HepG2 (cell line): Measurements from ENCODE around the gene BAZ1B. TPM values are rescaled to one million over a fixed set of nuclear protein-coding genes. Genes with fewer than 3 reads are reported as not detected.

ENCODE experiments used
- ATAC-seq: fragments of 200-7000 bp; cut with Tn5 transposase; 3 replicates; pipeline ENCODE4 v1.9.1; 2020; ENCODE audit warnings: mild to moderate bottlenecking, moderate library complexity
- BruUV-seq: library from RNA; stranded (reverse); fragments of 400-500 nt; replicated peaks from 2 replicates; lab custom pipeline; 2021; lab: Mats Ljungman, UMichigan
- CTCF ChIA-PET: fragments of 300-600 bp; formaldehyde crosslinking; extraction: SDS; loops from one replicate; lab custom pipeline; 2021; ENCODE audit warnings: low total read pairs, inconsistent platforms, low intra/inter-chr PET ratio; lab: Yijun Ruan, JAX
- POLR2A ChIA-PET: fragments of 350-600 bp; sonication (Branson Sonifier 250); formaldehyde crosslinking; loops from one replicate; lab custom pipeline; 2020; ENCODE audit warnings: antibody characterized with exemption, inconsistent platforms; lab: Yijun Ruan, JAX
- DNase-seq: peaks from one replicate; pipeline ENCODE4 v3.0.0-alpha.2; 2015; ENCODE audit warnings: low spot score
- FAIRE-seq: peaks from 3 replicates; lab custom pipeline; 2011; peaks lifted over from hg19 to GRCh38; lab: Jason Lieb, UNC
- H2AFZ ChIP-seq: one replicate; pipeline ENCODE4 v1.6.1; 2011; ENCODE audit warnings: low read length, inconsistent platforms
- H3K27ac ChIP-seq: fragments of 300-600 bp; 3 replicates; pipeline ENCODE4 v1.8.0; 2011; ENCODE audit warnings: mixed run types, mild to moderate bottlenecking, mixed read lengths, low read length, inconsistent platforms; ENCODE audit not compliant: insufficient read depth; ENCODE audit errors: extremely low read length
- H3K27me3 ChIP-seq, 2 experiments: fragments of 200-600 bp in 1 of 2; 2 replicates in 1 of 2; 3 replicates in 1 of 2; pipeline versions ENCODE4 v1.6.0 to v1.8.0; 2011; ENCODE audit warnings: low read length in 2 of 2, mild to moderate bottlenecking in 2 of 2, moderate library complexity in 2 of 2, inconsistent platforms in 1 of 2; ENCODE audit not compliant: insufficient read depth in 2 of 2, control insufficient read depth in 1 of 2
- H3K36me3 ChIP-seq, 2 experiments: fragments of 200-600 bp in 1 of 2; replicated peaks in 1 of 2; 2 replicates in 1 of 2; 3 replicates in 1 of 2; pipeline versions ENCODE4 v1.5.1 to v1.8.0; 2011; ENCODE audit warnings: low read length in 2 of 2, inconsistent platforms in 1 of 2; ENCODE audit not compliant: insufficient read depth in 2 of 2, control insufficient read depth in 1 of 2
- H3K4me1 ChIP-seq: 2 replicates; pipeline ENCODE4 v1.5.1; 2012; ENCODE audit warnings: low read length, inconsistent platforms; ENCODE audit not compliant: insufficient read depth
- H3K4me2 ChIP-seq: 2 replicates; pipeline ENCODE4 v1.6.0; 2011; ENCODE audit warnings: low read depth, low read length, inconsistent platforms
- H3K4me3 ChIP-seq, 3 experiments: fragments of 200-600 bp in 1 of 3; sonication (generic), shearing (Covaris generic) in 1 of 3; replicated peaks in 1 of 3; 2 replicates each; pipeline ENCODE4 v1.5.1; 2011 to 2016; ENCODE audit warnings: low read length in 3 of 3, inconsistent platforms in 2 of 3, low read depth in 2 of 3, mild to moderate bottlenecking in 2 of 3, control low read depth in 1 of 3, mixed read lengths in 1 of 3; ENCODE audit not compliant: insufficient read depth in 1 of 3
- H3K79me2 ChIP-seq: one replicate; pipeline ENCODE4 v1.6.1; 2011; ENCODE audit warnings: low read length, inconsistent platforms; ENCODE audit not compliant: insufficient read depth
- H3K9ac ChIP-seq: 2 replicates; pipeline ENCODE4 v1.6.0; 2011; ENCODE audit warnings: mild to moderate bottlenecking, low read depth, low read length, inconsistent platforms; ENCODE audit not compliant: insufficient read depth
- H3K9me3 ChIP-seq: 2 replicates; pipeline ENCODE4 v1.5.1; 2012; ENCODE audit warnings: mild to moderate bottlenecking, low read length
- H4K20me1 ChIP-seq: 2 replicates; pipeline ENCODE4 v1.6.0; 2011; ENCODE audit warnings: inconsistent platforms, mild to moderate bottlenecking, low read length, moderate library complexity; ENCODE audit not compliant: insufficient read depth
- CEBPG ChIP-seq: IDR thresholded peaks from 2 replicates; pipeline ENCODE4 v1.6.1; 2016
- CREBL2 ChIP-seq: sonication (generic); formaldehyde crosslinking; IDR thresholded peaks from 2 replicates; pipeline ENCODE4 v1.8.1; 2023; ENCODE audit warnings: missing genetic modification reagents, mild to moderate bottlenecking, borderline replicate concordance
- FOXO1 ChIP-seq: sonication (generic); formaldehyde crosslinking; IDR thresholded peaks from 2 replicates; pipeline ENCODE4 v1.4.0; 2020; ENCODE audit warnings: missing genetic modification reagents
- MAFF ChIP-seq: IDR thresholded peaks from 2 replicates; pipeline ENCODE4 v1.6.1; 2011; ENCODE audit warnings: low read depth, low read length, improper control_type of control experiment
- MIER3 ChIP-seq: IDR thresholded peaks from 2 replicates; pipeline ENCODE4 v1.6.1; 2016; ENCODE audit warnings: missing compliant biosample characterization, borderline replicate concordance
- MTA1 ChIP-seq: sonication (generic); formaldehyde crosslinking; IDR thresholded peaks from 2 replicates; pipeline ENCODE4 v1.4.0; 2020; ENCODE audit warnings: missing genetic modification reagents, mild to moderate bottlenecking, borderline replicate concordance
- PBX2 ChIP-seq: IDR thresholded peaks from 2 replicates; pipeline ENCODE4 v1.6.1; 2016; ENCODE audit warnings: control low read depth
- PHF21A ChIP-seq: sonication (generic); formaldehyde crosslinking; IDR thresholded peaks from 2 replicates; pipeline ENCODE4 v1.5.0; 2020; ENCODE audit warnings: mild to moderate bottlenecking, missing genetic modification reagents
- PRDM10 ChIP-seq: sonication (generic); formaldehyde crosslinking; IDR thresholded peaks from 2 replicates; pipeline ENCODE4 v1.4.0; 2020; ENCODE audit warnings: low read depth, missing genetic modification reagents
- RAD21 ChIP-seq: fragments of 450-650 bp; formaldehyde crosslinking; IDR thresholded peaks from 2 replicates; pipeline ENCODE4 v1.5.0; 2020; ENCODE audit warnings: mild to moderate bottlenecking
- SIX1 ChIP-seq: sonication (generic); formaldehyde crosslinking; IDR thresholded peaks from 2 replicates; pipeline ENCODE4 v1.4.0; 2020; ENCODE audit warnings: missing genetic modification reagents, borderline replicate concordance
- SRSF4 ChIP-seq: fragments of 200-400 bp; formaldehyde crosslinking; IDR thresholded peaks from one replicate; pipeline ENCODE4 v1.6.1; 2018; ENCODE audit warnings: mild to moderate bottlenecking, low read depth, low read length, moderate library complexity; ENCODE audit not compliant: poor library complexity, severe bottlenecking
- YY1 ChIP-seq: IDR thresholded peaks from 2 replicates; pipeline ENCODE4 v1.6.1; 2011; ENCODE audit warnings: low read length, low read depth, moderate library complexity, mild to moderate bottlenecking; ENCODE audit not compliant: insufficient read depth, insufficient replicate concordance
- ZFYVE20 ChIP-seq: sonication (generic); formaldehyde crosslinking; IDR thresholded peaks from 2 replicates; pipeline ENCODE4 v1.8.0; 2023; ENCODE audit warnings: low read depth, mild to moderate bottlenecking, moderate library complexity, missing genetic modification reagents, borderline replicate concordance
- ZKSCAN8 ChIP-seq: IDR thresholded peaks from 2 replicates; pipeline ENCODE4 v1.6.1; 2016; ENCODE audit warnings: borderline replicate concordance, missing genetic modification reagents, missing compliant biosample characterization
- ZMYM4 ChIP-seq: sonication (generic); formaldehyde crosslinking; IDR thresholded peaks from 2 replicates; pipeline ENCODE4 v1.8.1; 2023; ENCODE audit warnings: mild to moderate bottlenecking, missing genetic modification reagents
- ZNF205 ChIP-seq: IDR thresholded peaks from 2 replicates; pipeline ENCODE4 v1.6.1; 2018; ENCODE audit warnings: missing biosample characterization, missing genetic modification reagents
- ZNF510 ChIP-seq: sonication (generic); formaldehyde crosslinking; IDR thresholded peaks from 2 replicates; pipeline ENCODE4 v1.4.0; 2020; ENCODE audit warnings: low read depth, mild to moderate bottlenecking, missing genetic modification reagents
- ZNF580 ChIP-seq: IDR thresholded peaks from 2 replicates; pipeline ENCODE4 v1.6.1; 2016; ENCODE audit warnings: low read depth, borderline replicate concordance
- ZNF691 ChIP-seq: sonication (generic); formaldehyde crosslinking; IDR thresholded peaks from 2 replicates; pipeline ENCODE4 v1.4.0; 2020; ENCODE audit warnings: missing genetic modification reagents, low read depth, mild to moderate bottlenecking, borderline replicate concordance
- WGBS: methylation state at CpG from one replicate; pipeline ENCODE4 v1.1.6; 2017; ENCODE audit warnings: low lambda C conversion rate; 5-methylcytosine and 5-hydroxymethylcytosine counted together
- in situ Hi-C: cut with HindIII; loops from 2 replicates; pipeline ENCODE4 v1.10.0; 2017; ENCODE audit warnings: low pct_unique_long_range_greater_than_20kb; ENCODE audit not compliant: extremely low pct_ligation_motif_present
- intact Hi-C: fragments of 100-400 bp; cut with micrococcal nuclease; formaldehyde crosslinking; loops from one replicate; pipeline ENCODE4 v1.10.0; 2022; ENCODE audit not compliant: unreplicated experiment
- polyA plus RNA-seq, 8 experiments: library from polyadenylated mRNA; depleted of rRNA in 3 of 8; stranded (reverse) in 7 of 8; unstranded in 1 of 8; fragments of >200 nt; fragmentation: Illumina TruSeq in 4 of 8; extraction: Trizol in 4 of 8; gene quantifications; 2 replicates each; pipeline versions ENCODE4 v1.2.1 to v1.2.3, GENCODE V29; 2011 to 2016; ENCODE audit warnings: low read depth in 4 of 8, missing spikeins in 1 of 8, mixed read lengths in 1 of 8; ENCODE audit not compliant: insufficient read depth in 1 of 8
- total RNA-seq, 5 experiments: library from RNA; depleted of rRNA; stranded (reverse); fragments of >200 nt; fragmentation: Illumina TruSeq; extraction: Trizol; gene quantifications; 2 replicates each; pipeline ENCODE4 v1.2.3, GENCODE V29; 2016; ENCODE audit warnings: low read depth in 1 of 5

Gene BAZ1B
- total and polyA plus RNA-seq, 2 of the 13 experiments (the other 11 are each of a cell fraction or from before 2014, with no cell fraction given), result 18.6 to 69.4 TPM

GRCh38 chr7:73507556-73507955 is 14.5 kb downstream of the BAZ1B start:
- Histone ChIP-seq H2AFZ (no peak overlapping the region), H3K79me2 (peaks cover 24% of the 10 kb centered on the region), H3K27me3 (no peaks in the 10 kb centered on the region), H3K4me2 (no peak overlapping the region), H3K9ac (no peak overlapping the region), H3K4me1 (peaks cover under 1% of the 10 kb centered on the region; the same call in 1 of the 2 replicates), H3K9me3 (no peaks in the 10 kb centered on the region), H3K36me3 (peaks cover 21 to 84% of the 10 kb centered on the region in 2 experiments), H3K27ac (no peak overlapping the region), H3K4me3 (no peak overlapping the region), H4K20me1 (peaks cover 2% of the 10 kb centered on the region; the same call in 1 of the 2 replicates)
- 100% methylated on average over 2 of the region's 2 CpGs for WGBS
- ATAC-seq (no peak), FAIRE-seq (no peak), DNase-seq (no peak)
- in situ Hi-C loops (no loop called here), intact Hi-C loops (no loop called here)
- no peak for TF ChIP-seq MAFF
- no peak for TF ChIP-seq CEBPG (CRISPR knock-in tag)
- TF ChIP-seq PBX2 (CRISPR knock-in tag), result no peak
- no peak for TF ChIP-seq ZMYM4 (CRISPR knock-in tag)
- no peak for TF ChIP-seq ZNF510 (CRISPR knock-in tag)
- no peak for TF ChIP-seq FOXO1
- no peak for TF ChIP-seq SRSF4
- TF ChIP-seq MIER3 (CRISPR knock-in tag), result no peak
- TF ChIP-seq SIX1, result no peak
- TF ChIP-seq MTA1, result no peak
- no peak for TF ChIP-seq PHF21A (CRISPR knock-in tag)
- TF ChIP-seq ZNF205 (CRISPR knock-in tag), result no peak
- TF ChIP-seq RAD21 (CRISPR knock-in tag), result no peak
- no peak for TF ChIP-seq PRDM10 (CRISPR knock-in tag)
- TF ChIP-seq YY1, result no peak
- no peak for TF ChIP-seq ZKSCAN8
- TF ChIP-seq ZNF580, result no peak
- TF ChIP-seq ZFYVE20 (CRISPR knock-in tag), result no peak
- no peak for TF ChIP-seq CREBL2 (CRISPR knock-in tag)
- no peak for TF ChIP-seq ZNF691 (CRISPR knock-in tag)
- ChIA-PET CTCF (no interaction called here), POLR2A (no interaction called here)
- no TSS peak for BruUV-seq
